LHCN-M2 (cell line): Measurements from ENCODE around the gene BIRC7. TPM values are rescaled to one million over a fixed set of nuclear protein-coding genes. Genes with fewer than 3 reads are reported as not detected.

Experiments used
- DNase-seq: peaks from one replicate; pipeline ENCODE4 v3.0.0-alpha.2; 2012; ENCODE audit warnings: low read depth
- polyA plus RNA-seq: library from polyadenylated mRNA; unstranded; fragments of >200 nt; gene quantifications from one replicate; pipeline ENCODE4 v1.2.1, GENCODE V29; 2012; ENCODE audit warnings: missing spikeins
- total RNA-seq: library from RNA; depleted of rRNA; stranded (reverse); fragments of >200 nt; gene quantifications from 2 replicates; pipeline ENCODE4 v1.2.3, GENCODE V29; 2014; rRNA removed

Gene BIRC7, protein sequence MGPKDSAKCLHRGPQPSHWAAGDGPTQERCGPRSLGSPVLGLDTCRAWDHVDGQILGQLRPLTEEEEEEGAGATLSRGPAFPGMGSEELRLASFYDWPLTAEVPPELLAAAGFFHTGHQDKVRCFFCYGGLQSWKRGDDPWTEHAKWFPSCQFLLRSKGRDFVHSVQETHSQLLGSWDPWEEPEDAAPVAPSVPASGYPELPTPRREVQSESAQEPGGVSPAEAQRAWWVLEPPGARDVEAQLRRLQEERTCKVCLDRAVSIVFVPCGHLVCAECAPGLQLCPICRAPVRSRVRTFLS
- total RNA-seq: not detected in 2 replicates
- polyA plus RNA-seq: not detected

DNA sequence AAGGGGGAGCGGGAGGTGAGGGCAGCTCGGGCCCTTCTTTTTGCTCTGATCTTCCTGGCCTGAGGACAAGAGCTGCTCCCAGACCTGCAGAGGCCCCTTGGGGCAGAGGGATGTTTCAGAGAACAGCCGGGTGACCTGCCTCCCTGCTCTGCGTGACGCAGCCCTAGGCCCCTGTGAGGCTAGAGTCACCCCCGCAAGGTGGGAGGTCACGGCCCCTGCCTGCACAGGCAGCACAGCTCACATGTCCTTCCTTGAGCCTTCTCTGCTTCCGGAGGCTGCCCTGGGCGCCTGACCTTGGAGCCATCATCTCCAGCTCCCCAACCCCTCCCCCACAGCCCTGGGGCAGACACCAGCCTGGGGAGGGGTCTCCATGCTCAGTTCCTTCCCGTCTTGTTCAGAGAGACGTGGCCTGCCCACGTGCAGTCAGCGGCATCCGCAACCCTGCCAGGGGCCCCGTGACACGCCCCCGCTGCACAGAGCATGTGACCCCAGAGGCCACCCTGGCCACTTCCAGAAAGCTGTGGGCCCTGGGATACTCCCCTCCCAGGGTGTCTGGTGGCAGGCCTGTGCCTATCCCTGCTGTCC is at the start of gene BIRC7:
TSS of gene BIRC7 (plus strand) at position 507 of the 585 bp plus-strand sequence. CDS start 192 bp downstream, outside the sequence.
- DNase-seq: no peak

DNA sequence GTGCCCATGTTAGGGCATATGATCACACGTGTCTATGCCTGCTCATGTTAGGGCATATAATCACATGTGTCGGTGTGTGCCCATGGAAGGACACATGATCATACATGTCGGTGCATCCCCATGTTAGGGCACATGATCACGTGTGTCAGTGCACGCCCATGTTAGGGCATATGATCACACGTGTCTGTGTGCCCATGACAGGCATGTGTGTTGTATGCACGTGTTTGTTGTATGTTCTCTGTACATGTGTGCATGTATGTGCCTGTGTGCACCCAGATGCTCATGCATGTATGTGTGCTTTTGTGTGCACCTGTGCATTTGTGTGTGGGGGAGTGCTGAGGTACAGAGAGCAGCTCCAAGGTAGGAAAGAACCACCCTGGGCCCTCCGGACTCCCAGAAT is 49.6 kb upstream of the BIRC7 start:
- DNase-seq: no peak

DNA sequence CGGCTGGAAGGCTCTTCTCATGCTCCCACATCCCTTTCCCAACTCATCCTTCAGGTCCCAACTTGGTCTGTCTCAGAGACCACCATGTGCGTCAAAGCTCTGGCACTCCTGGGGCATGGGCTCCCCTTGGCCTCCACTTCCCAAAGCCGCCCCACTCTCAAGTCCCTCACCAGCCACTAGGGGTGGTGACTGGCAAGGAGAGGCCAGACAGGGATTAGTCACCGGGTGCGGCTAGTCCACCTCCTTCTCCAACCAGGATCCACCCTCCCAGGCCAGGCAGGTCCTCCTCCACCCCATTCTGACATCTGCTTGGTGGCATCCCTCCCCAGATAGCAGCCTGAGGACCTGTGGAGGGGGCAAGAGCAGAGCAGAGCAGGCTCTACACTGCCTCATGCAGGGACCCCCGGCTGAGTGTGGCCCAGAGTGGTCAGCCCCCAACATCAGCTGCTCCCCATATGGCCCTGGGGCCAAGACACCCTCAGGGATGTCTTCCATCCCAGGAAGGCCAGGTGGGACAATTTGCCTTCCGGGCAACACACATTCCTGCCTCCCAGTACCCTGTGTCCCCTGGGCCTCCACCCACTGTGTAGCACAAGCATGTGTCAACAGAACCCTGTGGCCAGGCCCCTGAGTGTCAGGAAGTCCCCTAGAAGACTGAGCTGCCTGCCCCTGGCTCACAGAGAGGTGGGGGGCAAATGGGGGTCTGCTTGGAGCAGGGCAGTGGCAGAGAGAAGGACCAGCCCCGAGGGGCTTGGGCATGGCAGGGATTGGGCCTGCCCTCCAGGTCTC is 49.0 kb upstream of the BIRC7 start:
- no peak for DNase-seq

DNA sequence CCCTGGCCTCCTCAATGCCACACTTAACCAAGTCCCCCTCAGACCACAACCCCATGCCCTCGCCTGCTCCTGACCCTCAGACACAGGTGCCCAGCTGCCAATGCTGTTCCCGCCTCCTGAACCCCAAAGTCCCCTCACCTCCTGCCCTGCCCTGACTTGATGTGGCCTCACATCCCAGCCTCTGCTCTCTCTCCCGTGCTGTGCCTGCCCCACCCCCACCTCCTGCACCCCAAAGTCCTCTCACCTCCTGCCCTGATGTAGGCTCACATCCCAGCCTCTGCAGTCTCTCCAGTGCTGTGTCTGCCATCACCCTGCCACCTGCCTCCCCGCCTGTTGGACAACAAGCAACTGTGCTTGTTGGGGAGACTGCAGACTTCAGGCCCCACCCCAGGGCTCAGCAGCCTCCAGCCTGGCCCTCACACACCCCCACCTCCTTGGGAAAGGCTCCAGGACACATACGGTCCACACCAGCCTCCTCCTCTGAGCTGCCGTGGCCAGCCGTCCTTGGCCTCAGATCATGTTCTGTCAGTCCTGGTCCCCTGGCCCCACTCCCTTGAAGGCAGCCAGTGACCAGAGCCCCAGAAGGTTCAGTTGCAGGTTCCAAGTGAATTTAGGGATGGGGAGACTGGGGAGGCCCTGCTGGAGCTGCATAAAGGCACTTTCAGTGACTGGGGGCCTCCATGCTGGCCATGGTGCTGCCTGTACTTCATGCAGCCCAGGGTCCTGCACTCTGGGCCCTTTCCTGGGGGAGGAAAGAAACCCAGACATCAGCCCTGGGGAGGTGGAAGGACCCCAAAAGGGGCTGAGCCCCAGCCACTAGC is 48.2 kb upstream of the BIRC7 start:
- no peak for DNase-seq

DNA sequence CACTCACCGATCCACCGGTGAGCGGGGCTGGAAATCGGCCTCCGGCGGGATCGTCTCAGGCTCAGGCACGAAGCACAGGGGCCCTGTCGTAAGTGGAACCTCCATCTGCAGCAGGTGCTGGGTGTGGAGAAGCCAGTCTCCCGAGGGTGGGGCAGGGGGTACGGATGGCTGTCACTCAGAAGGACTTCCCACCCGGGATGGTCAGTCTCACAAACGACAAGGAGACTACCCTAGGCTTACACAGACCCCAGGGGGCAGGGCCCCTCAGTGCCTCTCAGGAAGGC is 47.6 kb upstream of the BIRC7 start:
- DNase-seq: no peak

DNA sequence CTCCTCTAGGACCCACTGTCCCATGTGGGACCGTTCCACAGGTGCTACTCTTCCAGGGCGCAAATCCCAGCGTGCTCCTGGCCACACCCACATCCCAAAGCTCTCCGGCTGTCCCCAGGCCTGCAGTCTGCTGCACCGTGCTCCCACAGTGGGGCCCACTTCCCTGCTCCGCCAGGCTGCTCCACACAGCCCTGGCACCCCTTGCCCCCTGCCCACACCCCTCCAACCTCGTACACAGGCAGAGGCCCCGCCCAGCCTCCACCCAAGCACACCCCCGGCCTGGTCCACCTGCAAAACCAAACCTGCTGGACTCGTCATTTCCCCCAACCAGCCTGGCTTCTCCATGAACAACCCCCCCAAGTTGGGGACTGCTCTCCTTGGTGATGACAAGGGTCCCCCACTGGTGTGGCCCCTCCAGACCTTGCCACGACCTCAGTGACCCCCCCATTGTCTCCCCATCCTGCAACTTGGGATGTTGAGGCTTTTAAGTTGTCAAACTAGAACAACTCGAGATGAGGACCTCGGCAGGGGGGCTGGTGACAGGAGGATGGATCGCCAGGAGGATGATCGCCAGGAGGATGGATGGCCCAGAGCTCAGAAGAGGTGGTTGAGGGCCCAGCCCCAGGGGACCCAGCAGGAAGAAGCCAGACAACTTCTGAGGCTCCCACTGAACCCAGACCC is 46.9 kb upstream of the BIRC7 start:
- DNase-seq: no peak

DNA sequence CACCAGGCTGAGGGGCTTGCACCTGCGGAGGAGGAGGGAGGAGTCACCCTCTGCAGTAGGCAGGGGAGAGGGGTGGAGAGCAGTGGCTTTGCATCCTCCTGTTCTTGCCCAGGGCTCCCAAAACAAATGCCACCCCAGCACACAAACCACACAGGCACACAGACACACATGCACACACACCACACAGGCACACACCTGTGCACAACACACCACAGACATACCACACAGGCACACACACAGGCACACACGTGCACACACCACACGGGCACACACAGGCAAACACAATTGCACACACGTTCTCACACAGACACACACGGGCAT is 46.4 kb upstream of the BIRC7 start:
- no peak for DNase-seq

DNA sequence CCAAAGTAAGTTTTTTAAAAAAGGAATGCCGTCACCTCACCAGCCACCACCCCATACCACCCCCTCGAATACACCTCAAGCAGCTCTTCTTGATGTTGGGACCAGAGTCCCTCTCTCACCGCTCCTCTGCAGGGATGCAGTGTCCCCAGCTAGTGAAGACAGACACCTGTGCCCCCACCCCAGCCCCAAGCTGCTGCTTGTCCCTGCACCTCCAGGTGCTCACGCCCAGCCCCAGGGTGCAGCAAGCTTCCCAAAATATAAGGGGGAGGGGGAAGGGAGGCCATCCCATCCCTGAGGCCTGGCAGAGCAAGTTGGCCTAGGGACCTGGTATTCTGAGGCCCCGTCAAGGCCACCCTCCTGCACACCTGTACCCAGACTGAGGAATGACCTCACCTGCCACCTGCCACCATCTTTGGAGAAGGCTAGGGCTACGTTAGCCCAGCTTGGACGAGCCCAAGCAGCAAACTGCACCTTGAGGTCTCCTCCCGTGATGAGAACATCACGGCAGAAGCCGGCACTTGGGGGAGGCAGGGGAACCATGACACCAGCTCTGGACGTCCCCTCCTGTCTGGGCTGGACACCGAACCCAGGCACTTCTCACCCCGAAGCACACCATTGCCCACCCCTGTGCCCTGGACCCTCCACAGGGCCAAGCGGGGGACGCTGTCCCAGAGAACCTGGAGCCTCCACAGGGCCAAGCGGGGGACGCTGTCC is 45.7 kb upstream of the BIRC7 start:
- no peak for DNase-seq

DNA sequence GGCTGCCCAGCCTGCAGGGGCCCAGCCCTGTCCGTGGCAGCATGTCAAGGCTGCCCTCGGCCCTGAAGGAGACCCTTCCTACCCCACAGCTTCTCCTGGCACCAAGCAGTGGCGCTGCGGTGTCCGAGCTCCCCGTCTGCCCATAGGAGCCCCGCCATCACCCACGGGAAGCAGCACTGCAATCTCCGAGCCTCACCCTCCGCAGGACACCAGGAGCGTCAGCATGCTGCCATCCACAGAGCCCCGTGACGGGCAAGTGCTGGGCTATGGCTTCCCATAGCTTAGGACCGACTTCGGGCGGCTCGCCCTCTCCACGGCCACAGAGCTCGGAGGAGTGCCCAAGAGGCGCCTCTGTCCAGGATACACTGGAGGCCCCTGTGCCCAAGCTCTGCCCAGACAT is 44.9 kb upstream of the BIRC7 start:
- no peak for DNase-seq

DNA sequence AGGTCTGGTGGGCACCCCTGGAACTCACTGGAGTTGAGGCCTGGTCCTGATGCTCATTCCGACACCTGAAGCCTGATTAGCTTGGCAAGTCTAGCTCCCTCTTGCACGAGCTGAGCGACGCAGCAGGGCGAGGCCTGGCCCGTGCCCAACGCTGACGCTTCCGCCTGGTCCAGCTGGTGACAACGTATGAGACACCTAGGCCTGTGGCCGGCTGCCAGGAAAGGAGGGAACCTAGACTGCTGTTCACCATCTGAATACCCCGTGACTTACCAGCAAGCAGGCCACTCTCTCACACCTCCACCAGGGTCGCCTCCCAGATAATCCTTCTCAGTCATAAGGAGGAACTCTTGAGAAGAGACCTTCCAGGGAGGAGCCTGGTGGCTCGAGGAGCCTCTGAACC is 44.3 kb upstream of the BIRC7 start:
- no peak for DNase-seq

DNA sequence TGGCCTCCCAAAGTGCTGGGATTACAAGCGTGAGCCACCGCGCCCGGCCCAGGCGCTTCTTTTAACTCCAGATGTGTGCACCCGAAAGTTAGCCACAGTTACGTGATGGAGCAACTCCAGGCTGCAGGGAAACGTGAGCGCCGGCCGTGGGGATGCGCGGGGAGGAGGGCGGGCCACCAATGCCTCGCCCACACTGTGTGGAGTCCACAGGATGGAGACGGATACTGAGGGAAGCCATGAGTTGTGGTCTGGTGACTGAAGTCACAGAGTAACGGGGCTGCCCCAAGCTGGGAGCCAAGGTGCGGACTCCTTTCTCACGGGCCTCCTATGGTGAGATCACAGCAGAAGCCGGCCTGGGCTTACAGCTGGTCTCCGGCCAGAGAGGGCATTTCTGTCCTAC is 43.0 kb upstream of the BIRC7 start:
- DNase-seq: no peak

DNA sequence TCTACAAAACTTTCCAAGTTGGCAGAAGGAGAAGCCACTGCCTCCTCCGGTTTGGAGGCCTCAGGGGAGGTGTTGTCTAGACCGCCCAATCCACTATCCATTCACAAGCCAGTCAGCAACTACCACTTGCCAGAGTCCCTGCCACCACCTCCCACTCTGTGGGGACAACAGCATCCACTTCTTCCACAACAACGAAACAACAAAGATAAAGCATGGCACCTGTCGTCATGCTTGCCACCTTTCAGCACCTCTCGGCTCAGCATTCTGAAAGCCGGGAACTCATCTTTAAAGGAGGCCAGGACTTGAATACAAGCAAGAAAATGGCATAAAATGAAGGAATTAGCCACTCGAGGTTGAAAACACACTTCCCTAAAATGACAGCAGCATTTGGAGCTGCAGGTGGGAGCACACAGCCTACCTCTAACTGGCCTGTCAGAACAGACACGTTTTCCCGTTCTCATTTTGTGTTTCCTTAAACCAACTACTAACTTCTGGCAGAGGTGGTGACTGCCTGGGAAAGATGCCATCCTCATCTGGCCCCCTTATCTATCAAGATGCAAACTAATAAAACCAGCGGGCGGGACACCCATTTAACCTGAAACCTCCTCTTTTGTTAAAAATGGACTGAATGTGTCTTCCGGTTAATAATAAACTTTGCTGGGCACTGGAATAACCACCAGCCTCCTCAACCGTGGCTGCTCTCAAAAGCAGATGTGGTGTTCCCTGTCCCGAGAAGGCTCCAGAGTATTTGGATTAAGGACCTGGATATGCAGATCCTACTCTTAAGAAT is 41.5 kb upstream of the BIRC7 start:
- DNase-seq: no peak

DNA sequence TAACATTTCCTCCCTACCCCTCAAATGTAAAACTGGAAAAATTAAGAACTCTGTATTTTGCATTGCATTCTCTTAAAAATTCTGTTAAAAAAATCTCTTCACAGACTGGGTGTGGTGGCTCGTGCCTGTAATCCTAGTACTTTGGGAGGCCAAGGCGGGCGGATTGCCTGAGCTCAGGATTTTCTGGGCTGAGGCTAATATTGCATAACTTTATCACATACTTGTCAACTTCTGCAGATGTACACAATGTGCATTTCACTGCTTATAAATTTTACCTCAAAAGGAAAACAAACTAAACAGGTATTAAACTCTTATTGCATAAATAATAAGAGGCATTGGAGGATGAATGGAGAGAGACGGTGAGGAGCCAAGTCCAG is 40.9 kb upstream of the BIRC7 start:
- DNase-seq: no peak

DNA sequence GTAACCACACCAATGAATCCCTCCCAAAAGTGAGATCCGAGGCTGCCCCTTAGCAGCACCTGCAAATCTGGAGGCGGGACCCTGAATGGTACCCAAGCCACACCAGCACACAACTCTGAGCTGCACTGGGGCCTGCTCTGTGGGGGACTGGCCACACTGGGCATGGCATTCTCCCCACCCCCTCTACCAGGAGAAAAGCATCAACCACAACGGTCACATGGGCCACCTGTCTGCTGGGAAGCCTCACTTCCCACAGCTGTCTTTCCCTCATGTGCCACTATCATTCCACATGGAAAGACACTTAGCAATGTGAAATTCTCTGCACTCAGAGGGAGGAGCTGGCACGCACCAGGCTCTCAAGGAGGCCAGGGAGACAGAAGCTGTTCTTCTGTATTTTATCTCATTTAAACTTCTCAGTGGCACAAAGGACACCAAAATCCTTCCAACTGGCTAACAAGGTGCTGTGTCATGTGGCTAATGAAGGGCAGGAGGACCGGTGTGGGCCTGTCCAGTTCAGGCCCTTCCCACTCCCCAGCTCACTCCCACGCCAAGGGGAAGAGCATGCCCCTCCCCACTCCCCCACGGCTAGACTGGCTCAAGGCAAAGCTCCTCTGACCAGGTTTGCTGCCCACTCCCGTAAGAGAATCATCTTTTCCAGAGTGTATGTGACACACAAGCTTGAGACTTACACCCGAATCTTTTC is 38.8 kb upstream of the BIRC7 start:
- DNase-seq: peak; percentile 38

DNA sequence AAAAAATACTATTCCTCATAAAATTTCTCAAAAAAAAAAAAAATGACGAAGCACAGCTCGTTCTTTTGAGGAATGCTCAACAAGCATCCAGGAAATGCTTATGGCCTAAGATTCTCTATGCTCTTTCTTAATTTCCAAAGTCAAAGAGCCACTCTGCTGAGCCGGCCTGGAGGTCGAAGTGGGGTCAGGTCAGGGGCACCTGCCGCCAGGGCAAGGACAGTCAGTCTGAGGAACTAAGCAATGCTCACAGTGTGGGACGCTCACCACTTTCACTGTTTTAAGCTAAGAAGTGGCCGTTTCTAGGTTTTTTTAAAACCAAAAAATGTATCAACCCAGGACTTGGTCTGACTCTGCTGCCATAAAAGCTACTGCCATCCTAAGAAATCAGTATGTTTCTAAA is 37.1 kb upstream of the BIRC7 start:
- no peak for DNase-seq

DNA sequence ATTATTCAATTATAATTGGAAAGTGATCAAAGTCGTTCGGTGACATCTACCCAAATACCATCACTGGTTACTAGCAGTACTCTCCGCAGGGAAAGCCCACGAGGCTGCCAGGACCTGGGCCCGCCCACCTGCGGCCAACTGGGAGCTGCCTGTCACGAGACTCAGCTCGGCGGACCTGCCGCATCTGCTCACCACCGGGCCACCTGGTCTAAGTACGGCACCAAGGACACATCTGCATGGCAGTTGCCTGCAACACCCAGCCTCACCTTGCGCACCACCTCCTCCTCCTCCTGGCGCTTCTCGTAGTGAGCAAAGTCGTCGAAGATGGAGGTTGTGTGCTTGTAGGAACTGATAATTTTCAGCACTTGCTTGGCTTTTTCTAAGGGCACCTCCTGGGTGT is 33.7 kb upstream of the BIRC7 start:
- no peak for DNase-seq

DNA sequence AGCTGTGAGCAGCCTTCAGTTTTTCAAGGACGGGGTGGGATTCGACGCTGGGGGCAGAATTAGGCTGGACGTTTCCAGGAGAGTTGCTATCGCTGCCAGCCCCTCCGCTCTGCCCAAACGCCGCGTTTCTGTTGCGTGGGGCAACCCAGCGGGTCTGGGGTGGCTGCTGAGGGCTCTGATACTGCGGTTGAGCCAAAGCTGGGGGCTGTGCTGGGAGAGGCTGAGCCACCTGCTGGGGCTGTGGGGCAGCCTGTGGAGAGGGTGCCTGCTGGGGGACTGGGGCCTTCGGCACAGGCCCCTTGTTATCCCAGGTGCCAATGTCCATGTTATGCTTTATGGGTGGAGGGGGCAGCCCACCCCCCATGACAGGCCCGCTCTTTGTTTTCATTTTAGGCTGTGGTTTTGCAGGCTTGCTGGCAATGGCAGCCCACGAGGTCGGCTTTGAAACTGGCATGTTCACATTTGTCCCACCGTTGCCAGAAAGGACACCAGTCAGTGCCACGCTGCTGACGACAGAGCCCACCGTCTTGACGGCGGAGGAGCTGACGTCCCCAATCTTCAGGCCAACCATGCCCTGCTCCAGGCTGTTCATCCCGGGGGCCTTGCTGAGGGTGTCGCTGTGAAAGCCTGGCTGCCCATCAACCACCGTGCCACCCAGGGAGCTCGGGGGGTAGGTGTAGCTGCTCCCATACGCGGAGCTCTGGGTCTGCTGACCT is 32.7 kb upstream of the BIRC7 start:
- no peak for DNase-seq

DNA sequence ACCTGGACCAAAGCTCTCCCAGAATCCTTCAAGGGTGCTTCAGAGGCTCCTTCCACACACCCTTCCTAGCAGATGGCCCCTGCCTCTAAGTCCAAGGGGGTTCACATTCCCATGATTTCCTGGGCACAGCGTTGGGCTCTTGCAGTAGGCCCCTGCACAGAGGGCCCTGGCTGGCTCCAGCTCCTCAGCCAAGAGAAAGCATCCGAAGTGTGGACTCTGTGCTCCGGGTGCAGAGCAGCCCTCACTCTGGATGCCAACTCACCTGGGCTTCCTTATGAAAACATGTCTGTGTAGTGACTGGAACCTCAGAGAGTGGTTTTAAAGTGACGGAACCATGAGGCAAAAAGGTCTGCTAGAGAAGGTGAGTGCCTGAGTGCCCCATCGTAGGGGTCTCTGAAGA is 31.3 kb upstream of the BIRC7 start:
- no peak for DNase-seq

DNA sequence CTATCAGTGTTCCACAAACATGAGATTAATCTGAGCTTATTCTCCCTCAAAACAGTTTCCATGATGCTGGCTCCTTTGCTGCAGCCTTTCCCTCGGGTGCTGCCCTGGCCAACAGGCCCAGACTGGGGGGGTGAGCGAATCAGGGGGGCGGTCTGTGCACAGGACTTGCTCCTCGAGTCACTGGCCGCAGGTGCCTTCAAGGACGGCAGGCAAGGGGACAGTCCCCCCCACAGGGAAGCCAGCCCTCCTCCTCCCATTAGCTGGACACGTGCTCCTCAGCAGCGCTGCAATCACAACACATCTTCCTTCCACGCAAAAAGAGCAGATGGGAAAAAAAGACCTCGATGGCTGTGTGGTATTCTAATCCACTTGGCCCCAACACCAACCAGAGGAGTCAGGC is 29.8 kb upstream of the BIRC7 start:
- DNase-seq: no peak
